HG02763 (cell line): ENCODE results near the gene PLSCR2.
"Not testable (repeated sequence)": the region's sequence is repeated elsewhere in the genome, so short reads cannot be mapped to it uniquely, and the experiment has no call there.

Experiments
- ATAC-seq: cut with Tn5 transposase; IDR thresholded peaks from one replicate; pipeline ENCODE4 v1.9.1; 2021; ENCODE audit warnings: mild to moderate bottlenecking, moderate library complexity; ENCODE audit not compliant: unreplicated experiment

The PLSCR2 gene, protein sequence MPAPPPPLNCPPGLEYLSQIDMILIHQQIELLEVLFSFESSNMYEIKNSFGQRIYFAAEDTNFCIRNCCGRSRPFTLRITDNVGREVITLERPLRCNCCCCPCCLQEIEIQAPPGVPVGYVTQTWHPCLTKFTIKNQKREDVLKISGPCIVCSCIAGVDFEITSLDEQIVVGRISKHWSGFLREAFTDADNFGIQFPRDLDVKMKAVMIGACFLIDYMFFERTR

GRCh38 chr3:146469150-146470017, at the start of gene PLSCR2:
Gene PLSCR2, minus strand, starts transcription at chr3:146469561. Its CDS starts 9,657 bp downstream, at chr3:146459904.
- peak; percentile 97 for ATAC-seq

DNA sequence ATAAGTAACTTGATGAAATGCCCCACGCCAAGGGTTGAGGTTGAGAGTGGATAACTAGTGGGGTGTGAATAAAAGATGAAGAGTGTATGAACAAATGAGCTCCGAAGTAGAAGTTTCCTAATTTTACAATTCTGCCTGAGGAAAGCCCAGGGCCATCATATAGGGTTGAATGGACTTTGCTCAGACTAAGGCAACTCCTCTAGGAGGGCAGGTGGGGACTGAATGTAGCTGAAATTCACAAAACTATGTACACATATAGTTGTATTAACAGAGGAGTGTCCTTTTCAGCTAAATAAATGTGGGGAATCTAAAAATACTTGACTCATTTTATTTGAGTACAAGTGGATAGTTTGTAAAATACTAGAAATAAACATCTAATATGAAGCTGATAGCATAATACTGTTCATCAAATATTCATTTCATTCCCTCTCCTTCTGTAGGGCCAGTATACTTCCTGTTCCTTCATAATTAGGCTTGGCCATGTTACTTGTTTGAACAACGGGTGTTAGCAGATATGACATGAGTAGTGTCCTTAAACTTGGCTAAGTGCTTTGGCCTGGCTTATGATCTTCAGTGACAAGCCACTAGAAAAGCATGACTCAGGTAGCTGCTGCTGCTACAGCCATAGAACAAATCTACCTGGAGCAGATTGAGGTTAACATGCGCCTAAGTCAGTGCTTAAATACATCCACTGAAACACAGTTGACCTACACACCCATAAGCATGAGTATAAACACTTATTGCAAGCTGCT, 48.5 kb upstream of the PLSCR2 start:
- ATAC-seq, result no peak

DNA sequence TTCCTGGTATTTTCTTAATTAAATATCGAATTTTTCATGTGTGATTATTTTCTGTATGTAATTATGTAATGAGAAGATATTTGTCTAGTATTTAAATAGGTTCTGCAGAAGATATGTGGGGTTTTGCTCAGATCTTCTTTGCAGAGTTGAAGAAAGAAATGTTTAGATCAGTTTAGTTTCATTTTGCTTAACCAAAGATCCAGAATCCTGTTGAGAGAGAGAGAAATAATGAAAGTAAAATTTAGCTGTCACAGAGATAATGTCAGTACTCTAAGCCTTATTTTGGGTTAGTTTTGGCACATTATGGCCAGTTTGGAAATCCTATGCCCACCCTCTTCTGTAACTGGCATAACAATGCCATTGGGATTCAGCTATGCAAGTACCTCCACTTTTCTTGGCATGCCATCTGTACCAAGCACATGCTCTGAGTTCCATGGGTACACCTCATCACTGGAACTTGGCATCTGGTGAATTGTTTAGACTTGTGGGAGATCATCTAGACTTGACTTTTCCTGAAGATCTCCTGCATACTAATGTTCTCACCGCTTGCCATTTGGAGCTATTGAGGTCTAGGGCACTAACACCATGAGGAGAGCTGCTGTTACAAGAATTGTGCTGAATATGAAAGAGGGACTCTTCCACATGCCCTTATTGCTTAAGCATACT, 44.2 kb upstream of the PLSCR2 start:
- no peak for ATAC-seq

DNA sequence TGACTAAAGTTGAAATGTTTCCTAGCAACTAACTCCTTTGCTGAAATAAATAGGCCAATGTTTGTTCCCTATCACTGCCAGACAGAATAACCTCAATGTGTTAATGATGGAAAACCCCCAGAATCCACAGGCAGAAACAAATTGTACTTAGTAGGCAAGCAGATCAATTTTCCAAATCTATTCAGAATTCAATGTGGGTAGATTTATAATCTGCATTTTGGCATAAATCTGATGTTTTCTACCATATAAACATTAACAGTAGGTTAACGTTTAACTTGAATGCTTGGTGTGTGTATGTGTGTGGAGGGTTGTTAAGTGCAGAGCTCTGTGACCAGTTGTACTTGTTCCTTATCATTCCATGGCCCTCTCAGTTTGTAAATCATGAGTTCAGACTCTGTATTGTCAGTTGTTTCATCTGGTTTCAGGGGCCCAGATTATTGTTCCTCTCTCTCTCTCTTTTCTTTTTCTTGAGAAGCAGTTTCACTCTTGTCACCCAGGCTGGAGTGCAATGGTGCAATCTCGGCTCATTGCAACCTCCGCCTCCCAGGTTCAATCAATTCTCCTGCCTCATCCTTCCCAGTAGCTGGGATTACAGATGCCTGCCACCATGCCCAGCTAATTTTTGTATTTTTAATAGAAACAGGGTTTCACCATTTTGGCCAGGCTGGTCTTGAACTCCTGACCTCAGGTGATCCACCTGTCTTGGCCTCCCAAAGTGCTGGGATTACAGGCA, 42.2 kb upstream of the PLSCR2 start:
- no peak for ATAC-seq

GRCh38 chr3:146507331-146508120, 38.2 kb upstream of the PLSCR2 start:
- no peak for ATAC-seq

GRCh38 chr3:146505516-146505915, 36.2 kb upstream of the PLSCR2 start:
- no peak for ATAC-seq

- ATAC-seq, result no peak
Measured at GRCh38 chr3:146504498-146505197, 35.3 kb upstream of the PLSCR2 start.

DNA sequence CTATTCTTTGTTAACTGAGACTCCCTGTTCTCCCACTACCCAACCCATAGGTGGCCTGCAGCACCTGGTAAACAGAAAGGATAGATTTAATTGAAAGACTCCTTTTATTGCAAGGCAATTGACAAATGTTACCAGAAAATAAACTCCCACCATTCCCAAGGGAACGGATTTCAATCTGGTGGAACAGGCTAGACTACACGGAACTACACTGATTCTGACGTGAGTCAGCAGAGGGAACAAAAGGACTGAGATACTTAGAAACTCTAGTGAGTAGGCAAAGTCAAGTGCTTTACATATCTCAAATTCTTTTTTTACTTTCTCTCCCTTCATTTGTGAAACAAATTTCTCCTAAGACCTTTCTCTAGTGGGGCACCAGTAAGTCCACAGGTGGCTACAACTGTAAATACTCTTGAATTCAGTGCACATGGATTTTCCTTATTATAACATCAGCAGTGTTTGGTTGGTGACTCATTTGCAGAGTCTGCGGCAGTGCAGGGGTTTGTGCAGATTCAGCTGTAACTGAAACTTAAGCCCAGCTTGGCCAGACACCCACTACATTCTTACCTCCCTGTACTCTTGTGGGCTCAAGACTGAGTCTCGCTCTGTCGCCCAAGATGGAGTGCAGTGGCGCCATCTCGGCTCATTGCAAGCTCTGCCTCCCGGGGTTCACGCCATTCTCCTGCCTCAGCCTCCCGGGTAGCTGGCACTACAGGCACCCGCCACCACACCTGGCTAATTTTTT, 34.3 kb upstream of the PLSCR2 start:
- peak; percentile 96 for ATAC-seq

GRCh38 chr3:146502887-146503460, 33.6 kb upstream of the PLSCR2 start:
- no peak for ATAC-seq

GRCh38 chr3:146501752-146502151, 32.4 kb upstream of the PLSCR2 start:
- no peak for ATAC-seq

DNA sequence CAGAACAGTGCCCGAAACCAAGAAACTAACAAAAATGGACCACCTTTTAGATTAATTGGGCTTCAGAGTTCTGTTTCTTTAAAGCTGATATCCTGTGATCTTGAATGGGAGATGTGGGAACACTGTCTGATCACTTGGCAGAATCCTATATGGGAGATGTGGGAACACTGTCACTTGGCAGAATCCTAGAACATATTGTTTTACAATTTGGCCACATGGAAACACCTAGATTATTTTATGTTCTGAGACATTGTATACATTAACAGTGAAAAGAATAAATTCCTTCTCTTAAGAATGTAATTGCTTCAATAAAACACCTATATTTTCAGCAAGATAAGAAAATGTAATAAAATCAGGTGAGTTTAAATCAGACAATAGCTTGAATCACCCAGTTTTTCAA, 30.3 kb upstream of the PLSCR2 start:
- ATAC-seq, result no peak

- no peak for ATAC-seq
Measured at GRCh38 chr3:146498002-146498736, 28.8 kb upstream of the PLSCR2 start.

- ATAC-seq, result not testable (repeated sequence)
Measured at GRCh38 chr3:146497145-146497843, 27.9 kb upstream of the PLSCR2 start.

- ATAC-seq, result no peak
Measured at GRCh38 chr3:146496726-146497125, 27.4 kb upstream of the PLSCR2 start.

- ATAC-seq, result no peak
Measured at GRCh38 chr3:146496251-146496650, 26.9 kb upstream of the PLSCR2 start.

DNA sequence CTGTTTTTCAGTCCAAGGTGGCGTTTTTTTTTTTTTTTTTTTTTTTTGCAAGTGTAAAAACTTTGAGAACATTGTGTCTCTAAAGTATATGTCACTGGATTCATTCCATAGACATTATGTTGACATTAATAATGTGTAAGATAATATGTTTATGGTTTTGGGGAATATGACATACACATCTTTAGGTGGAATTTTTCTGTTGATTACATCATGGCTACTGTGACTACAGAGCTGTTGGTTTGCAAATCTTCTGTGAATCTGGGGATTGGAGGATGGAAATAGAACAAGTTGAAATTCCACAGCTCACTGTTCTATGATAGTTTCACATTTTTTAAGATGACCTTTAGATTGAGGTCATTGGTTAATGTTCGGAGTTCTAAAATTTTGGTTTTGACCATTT, 24.4 kb upstream of the PLSCR2 start:
- no peak for ATAC-seq

DNA sequence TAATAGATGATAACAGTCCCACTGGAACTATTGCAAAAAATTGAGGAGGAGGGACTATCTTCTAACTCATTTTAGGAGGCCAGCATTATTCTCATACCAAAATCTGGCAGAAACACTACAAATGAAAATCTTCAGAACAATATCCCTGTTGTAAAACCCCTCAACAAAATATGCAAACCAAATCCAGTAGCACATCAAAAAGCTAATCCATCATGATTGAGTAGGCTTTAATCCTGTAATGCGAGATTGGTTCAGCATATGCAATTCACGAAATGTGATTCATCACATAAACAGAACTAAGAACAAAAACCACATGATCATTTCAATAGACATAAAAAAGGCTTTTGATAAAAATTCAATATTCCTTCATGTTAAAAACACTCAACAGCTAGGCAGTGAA, 23.9 kb upstream of the PLSCR2 start:
- no peak for ATAC-seq
